Lower lobe of right lung (tissue), 2 donors: ENCODE results near the gene OLFML1. TPM values are rescaled to one million over a fixed set of nuclear protein-coding genes. Genes with fewer than 3 reads are reported as not detected.

ENCODE experiments used
- ATAC-seq, 2 donors: fragments of 200-7000 bp; cut with Tn5 transposase; one replicate each; pipeline ENCODE4 v1.9.1; 2020 to 2022; ENCODE audit warnings: mild to moderate bottlenecking in 2 of 2, moderate library complexity in 2 of 2
- DNase-seq: peaks from one replicate; pipeline ENCODE4 v3.0.0-alpha.2; 2020
- H3K27ac ChIP-seq: fragments of 200-600 bp; one replicate; pipeline ENCODE4 v1.8.0; 2022
- H3K27me3 ChIP-seq: fragments of 200-600 bp; one replicate; pipeline ENCODE4 v1.8.0; 2022; ENCODE audit warnings: low read depth
- H3K36me3 ChIP-seq: fragments of 200-600 bp; one replicate; pipeline ENCODE4 v1.8.0; 2022; ENCODE audit warnings: mild to moderate bottlenecking
- H3K4me1 ChIP-seq: fragments of 200-600 bp; one replicate; pipeline ENCODE4 v1.8.0; 2022
- H3K4me3 ChIP-seq: fragments of 200-600 bp; one replicate; pipeline ENCODE4 v1.8.0; 2022; ENCODE audit warnings: mild to moderate bottlenecking
- H3K9me3 ChIP-seq: fragments of 200-600 bp; one replicate; pipeline ENCODE4 v1.8.0; 2022
- CTCF ChIP-seq: fragments of 200-600 bp; IDR thresholded peaks from one replicate; pipeline ENCODE4 v1.8.0; 2022; ENCODE audit warnings: antibody characterized with exemption, mild to moderate bottlenecking
- intact Hi-C: fragments of 100-400 bp; cut with DNase I; formaldehyde crosslinking; loops from one replicate; pipeline ENCODE4 v1.11.0; 2022
- total RNA-seq: library from RNA; stranded (reverse); fragmentation: NEBNext Ultra II Directional; extraction: Animal tissue kit (Norgen Biotek cat#: 25700); gene quantifications from one replicate; pipeline ENCODE4 v1.2.1, GENCODE V29; 2021
- donor health status: DM: no; HTN: yes; CAD: no; lungs with severe emphysema.

Gene OLFML1
- total RNA-seq, 1 donor from 2014 or later: 23.2 TPM

DNA sequence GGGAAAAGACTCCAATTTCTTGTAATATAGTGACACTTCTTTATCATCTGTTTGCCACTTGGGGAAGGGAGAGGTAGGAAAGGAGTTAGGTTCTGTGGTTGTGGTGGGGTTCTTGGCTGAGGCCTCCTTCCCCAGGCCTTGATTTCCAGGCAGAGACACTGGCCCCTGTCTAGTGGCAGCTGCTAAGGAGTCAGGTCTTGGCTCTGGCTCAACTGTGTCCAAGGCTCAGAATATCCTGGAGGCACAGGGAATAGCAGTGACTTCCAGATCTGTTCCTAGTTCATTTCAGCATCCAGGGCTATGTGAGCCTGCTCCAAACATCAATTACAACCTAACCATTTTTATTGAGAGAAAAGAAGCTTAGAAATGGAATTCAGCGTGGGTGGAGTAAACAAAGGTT lies 58.0 kb downstream of the OLFML1 start:
- ATAC-seq (no peak), DNase-seq (no peak)
- Histone ChIP-seq H3K4me3 (no peak overlapping the region), H3K27ac (no peak overlapping the region), H3K4me1 (peaks cover 11% of the 10 kb centered on the region), H3K9me3 (no peaks in the 10 kb centered on the region), H3K36me3 (no peaks in the 10 kb centered on the region), H3K27me3 (no peaks in the 10 kb centered on the region)
- TF ChIP-seq CTCF: no peak
- intact Hi-C loops: no loop called here

- H3K27ac ChIP-seq: no peak overlapping the region
- no peaks in the 10 kb centered on the region for H3K9me3 ChIP-seq
- TF ChIP-seq CTCF: no peak
- ATAC-seq: no peak
- H3K4me3 ChIP-seq: no peak overlapping the region
- H3K27me3 ChIP-seq: no peaks in the 10 kb centered on the region
- intact Hi-C loops: no loop called here
- no peak for DNase-seq
- H3K4me1 ChIP-seq: peaks cover 3% of the 10 kb centered on the region
- no peaks in the 10 kb centered on the region for H3K36me3 ChIP-seq
Measured at GRCh38 chr11:7544021-7544420, 58.7 kb downstream of the OLFML1 start.

GRCh38 chr11:7545611-7546010 lies 60.3 kb downstream of the OLFML1 start:
- no peaks in the 10 kb centered on the region for H3K9me3 ChIP-seq
- intact Hi-C loops: no loop called here
- no peak for DNase-seq
- H3K4me1 ChIP-seq: no peaks in the 10 kb centered on the region
- H3K4me3 ChIP-seq: no peak overlapping the region
- no peak overlapping the region for H3K27ac ChIP-seq
- no peaks in the 10 kb centered on the region for H3K27me3 ChIP-seq
- no peak for ATAC-seq
- no peak for TF ChIP-seq CTCF
- H3K36me3 ChIP-seq: no peaks in the 10 kb centered on the region

GRCh38 chr11:7546324-7546791 lies 61.1 kb downstream of the OLFML1 start:
- Histone ChIP-seq H3K4me3 (no peak overlapping the region), H3K9me3 (no peaks in the 10 kb centered on the region), H3K36me3 (no peaks in the 10 kb centered on the region), H3K27me3 (no peaks in the 10 kb centered on the region), H3K27ac (no peak overlapping the region), H3K4me1 (no peaks in the 10 kb centered on the region)
- ATAC-seq (no peak), DNase-seq (no peak)
- intact Hi-C loops: no loop called here
- no peak for TF ChIP-seq CTCF

GRCh38 chr11:7547687-7548086 lies 62.4 kb downstream of the OLFML1 start:
- no peak overlapping the region for H3K4me3 ChIP-seq
- no peak for DNase-seq
- H3K27me3 ChIP-seq: no peaks in the 10 kb centered on the region
- no peaks in the 10 kb centered on the region for H3K9me3 ChIP-seq
- TF ChIP-seq CTCF: no peak
- no peaks in the 10 kb centered on the region for H3K36me3 ChIP-seq
- intact Hi-C loops: no loop called here
- ATAC-seq: no peak
- H3K4me1 ChIP-seq: no peaks in the 10 kb centered on the region
- H3K27ac ChIP-seq: no peak overlapping the region
